Pancreas (tissue), 10 donors: ENCODE results near the gene LAIR1. TPM values are rescaled to one million over a fixed set of nuclear protein-coding genes. Genes with fewer than 3 reads are reported as not detected.
A peak's percentile ranks its signal among the peaks of the same experiment; 100 is the strongest.

Source experiments
- ATAC-seq, 4 donors: fragments of 200-7000 bp; cut with Tn5 transposase; one replicate each; pipeline versions ENCODE4 v1.8.0 to v1.9.1; 2020; ENCODE audit warnings: mild to moderate bottlenecking in 4 of 4, moderate library complexity in 4 of 4
- DNase-seq, 6 donors: peaks; one replicate each; pipeline ENCODE4 v3.0.0-alpha.2; 2020
- FAIRE-seq: peaks from 2 replicates; lab custom pipeline; 2012; peaks lifted over from hg19 to GRCh38; lab: Jason Lieb, UNC
- H3K27ac ChIP-seq, 4 donors: fragments of 200-600 bp; sonication (generic); 1 replicate in 3 of 4; 2 replicates in 1 of 4; pipeline versions ENCODE4 v1.5.0 to v1.8.0; 2020
- H3K27me3 ChIP-seq, 4 donors: fragments of 200-600 bp; one replicate each; pipeline ENCODE4 v1.8.0; 2021
- H3K36me3 ChIP-seq, 3 donors: fragments of 200-600 bp; sonication (generic) in 1 of 3; one replicate each; pipeline versions ENCODE4 v1.5.0 to v1.8.0; 2020 to 2021
- H3K4me1 ChIP-seq, 3 donors: fragments of 200-600 bp; one replicate each; pipeline ENCODE4 v1.8.0; 2021
- H3K4me3 ChIP-seq, 4 donors: fragments of 200-600 bp; sonication (generic) in 2 of 4; one replicate each; pipeline versions ENCODE4 v1.5.0 to v1.8.0; 2020 to 2021
- H3K9me3 ChIP-seq, 4 donors: fragments of 200-600 bp; one replicate each; pipeline ENCODE4 v1.8.0; 2021
- WGBS, 2 donors: extraction: QIAGEN DNeasy Blood & Tissue Kit; methylation state at CpG; one replicate each; pipeline ENCODE4 v1.1.7; 2013; 5-methylcytosine and 5-hydroxymethylcytosine counted together
- intact Hi-C, 3 donors: fragments of 100-400 bp; cut with DNase I; formaldehyde crosslinking; loops; one replicate each; pipeline versions ENCODE4 v1.11.1 to v1.14.2; 2022
- polyA plus RNA-seq, 2 donors: library from polyadenylated mRNA; stranded (reverse); fragments of 200-250 nt; gene quantifications; one replicate each; pipeline ENCODE4 v1.2.3, GENCODE V29; 2013
- total RNA-seq, 6 donors: library from RNA; stranded (reverse); fragmentation: NEBNext Ultra II Directional in 4 of 6; extraction: Animal tissue kit (Norgen Biotek cat#: 25700) in 4 of 6; gene quantifications; one replicate each; pipeline versions ENCODE4 v1.2.1 to v1.2.4, GENCODE V29; 2021 to 2023
- TF ChIP-seq, protein P1 (sequence below), 4 donors: fragments of 200-600 bp; sonication (generic) in 3 of 4; IDR thresholded peaks; one replicate each; pipeline versions ENCODE4 v1.5.0 to v1.8.0; 2021; ENCODE audit warnings: antibody characterized with exemption in 4 of 4
- donor health status: healthy with polysubstance abuse.
- donor health status: DM: no; HTN: no; CAD: no; lungs with moderate emphysema.
- donor health status: DM: no; HTN: no; CAD: no.
- donor health status: control.
- donor health status: control.
- donor health status: Bipolar disorder and iron deficiency.
- donor health status: DM: yes; HTN: yes; CAD: no.
- donor health status: DM: no; HTN: no; CAD: no.
- donor health status: DM: no; HTN: no; CAD: no.
- donor health status: DM: yes; HTN: yes; CAD: no.

LAIR1 gene
- total and polyA plus RNA-seq, 8 donors, result 0.69 to 33.1 (median 3.1) TPM

- WGBS, 2 donors, result 57 to 72% methylated on average over 1 of the region's 1 CpG
- Histone ChIP-seq H3K27me3 (peaks cover 0 to 5% (median 0%) of the 10 kb centered on the region in 4 donors), H3K4me3 (no peak overlapping the region), H3K36me3 (no peaks in the 10 kb centered on the region), H3K4me1 (no peaks in the 10 kb centered on the region), H3K27ac (no peak overlapping the region), H3K9me3 (no peaks in the 10 kb centered on the region)
- no peak for FAIRE-seq
- no peak for DNase-seq
- intact Hi-C loops, result no loop called here
- no peak for ATAC-seq
- TF ChIP-seq, protein P1, sequence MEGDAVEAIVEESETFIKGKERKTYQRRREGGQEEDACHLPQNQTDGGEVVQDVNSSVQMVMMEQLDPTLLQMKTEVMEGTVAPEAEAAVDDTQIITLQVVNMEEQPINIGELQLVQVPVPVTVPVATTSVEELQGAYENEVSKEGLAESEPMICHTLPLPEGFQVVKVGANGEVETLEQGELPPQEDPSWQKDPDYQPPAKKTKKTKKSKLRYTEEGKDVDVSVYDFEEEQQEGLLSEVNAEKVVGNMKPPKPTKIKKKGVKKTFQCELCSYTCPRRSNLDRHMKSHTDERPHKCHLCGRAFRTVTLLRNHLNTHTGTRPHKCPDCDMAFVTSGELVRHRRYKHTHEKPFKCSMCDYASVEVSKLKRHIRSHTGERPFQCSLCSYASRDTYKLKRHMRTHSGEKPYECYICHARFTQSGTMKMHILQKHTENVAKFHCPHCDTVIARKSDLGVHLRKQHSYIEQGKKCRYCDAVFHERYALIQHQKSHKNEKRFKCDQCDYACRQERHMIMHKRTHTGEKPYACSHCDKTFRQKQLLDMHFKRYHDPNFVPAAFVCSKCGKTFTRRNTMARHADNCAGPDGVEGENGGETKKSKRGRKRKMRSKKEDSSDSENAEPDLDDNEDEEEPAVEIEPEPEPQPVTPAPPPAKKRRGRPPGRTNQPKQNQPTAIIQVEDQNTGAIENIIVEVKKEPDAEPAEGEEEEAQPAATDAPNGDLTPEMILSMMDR (IDR thresholded peaks at IDR 0.05), result no peak
These were observed 59.6 kb downstream of the LAIR1 start for GRCh38 chr19:54305141-54305540.

DNA sequence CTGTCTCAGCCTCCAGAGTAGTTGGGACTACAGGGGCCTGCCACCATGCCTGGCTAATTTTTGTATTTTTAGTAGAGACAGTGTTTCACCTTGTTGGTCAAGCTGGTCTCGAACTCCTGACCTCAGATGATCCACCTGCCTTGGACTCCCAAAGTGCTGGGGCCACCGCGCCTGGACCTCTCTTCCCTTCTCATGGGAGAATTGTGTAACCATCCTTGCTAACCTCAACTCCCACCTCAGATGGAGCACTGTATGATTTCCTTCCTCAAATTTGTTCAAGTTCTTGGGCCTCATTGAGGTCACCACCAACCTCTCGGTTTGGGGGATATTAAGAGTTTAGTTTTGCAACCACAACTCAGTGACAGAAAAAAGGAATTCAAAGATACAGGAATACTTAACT lies 62.5 kb downstream of the LAIR1 start:
- intact Hi-C loops, result no loop called here
- Histone ChIP-seq H3K36me3 (no peaks in the 10 kb centered on the region), H3K9me3 (no peaks in the 10 kb centered on the region), H3K27ac (no peak overlapping the region), H3K4me3 (no peak overlapping the region), H3K27me3 (peaks cover 0 to 5% (median 0%) of the 10 kb centered on the region in 4 donors), H3K4me1 (no peaks in the 10 kb centered on the region)
- TF ChIP-seq, protein P1 (IDR thresholded peaks at IDR 0.05), result no peak
- FAIRE-seq (no peak), DNase-seq (no peak), ATAC-seq (peak in 1 of 4 donors; percentile 48)
- WGBS, 2 donors, result 51 to 63% methylated on average over 4 of the region's 4 CpGs

Other genes with a start within 250 kb of the LAIR1 start
- gene TFPT, start 249.3 kb downstream of the LAIR1 start, total RNA-seq, result 1 to 10 TPM; 3.8 to 8.8 (median 5.0) TPM
- gene TFPT, start 249.3 kb downstream of the LAIR1 start, polyA plus RNA-seq, result 10 to 100 TPM; 16.1 to 16.6 TPM
- gene PRPF31, start 249.2 kb downstream of the LAIR1 start, total RNA-seq, result 10 to 100 TPM; 14.4 to 27.2 (median 19.5) TPM
- gene PRPF31, start 249.2 kb downstream of the LAIR1 start, polyA plus RNA-seq, result 10 to 100 TPM; 45.0 to 47.1 TPM
- gene CNOT3, start 227.2 kb downstream of the LAIR1 start, total RNA-seq, result 10 to 100 TPM; 16.8 to 28.5 (median 21.3) TPM
- gene CNOT3, start 227.2 kb downstream of the LAIR1 start, polyA plus RNA-seq, result 10 to 100 TPM; 39.0 to 40.0 TPM
- gene LENG1, start 205.2 kb downstream of the LAIR1 start, total RNA-seq, result 1 to 10 TPM; 2.1 to 5.1 (median 4.4) TPM
- 1 to 10 TPM; 9.6 to 9.7 TPM for gene LENG1, start 205.2 kb downstream of the LAIR1 start, polyA plus RNA-seq
- 10 to 100 TPM; 51.8 to 66.5 (median 56.2) TPM for gene TMC4, start 191.8 kb downstream of the LAIR1 start, total RNA-seq
- gene TMC4, start 191.8 kb downstream of the LAIR1 start, polyA plus RNA-seq, result 10 to 100 TPM; 80.0 to 88.9 TPM
- 10 to 100 TPM; 18.8 to 47.2 (median 27.3) TPM for gene MBOAT7, start 175.4 kb downstream of the LAIR1 start, total RNA-seq
- gene MBOAT7, start 175.4 kb downstream of the LAIR1 start, polyA plus RNA-seq, result 10 to 100 TPM; 32.6 to 34.7 TPM
- gene TSEN34, start 173.6 kb downstream of the LAIR1 start, total RNA-seq, result 10 to 100 TPM; 16.8 to 24.7 (median 19.4) TPM
- 10 to 100 TPM; 19.5 to 33.3 TPM for gene TSEN34, start 173.6 kb downstream of the LAIR1 start, polyA plus RNA-seq
- gene RPS9, start 164.1 kb downstream of the LAIR1 start, total RNA-seq, result 1,000 to 10,000 TPM in 4 of 6 donors, 100 to 1,000 TPM in 2; 815 to 1,921 (median 1,191) TPM
- 1,000 to 10,000 TPM; 2,302 to 2,340 TPM for gene RPS9, start 164.1 kb downstream of the LAIR1 start, polyA plus RNA-seq
- 1 to 10 TPM in 3 of 6 donors, under 1 TPM in 3; 0.47 to 5.6 (median 1.6) TPM for gene LILRB3, start 141.9 kb downstream of the LAIR1 start, total RNA-seq
- 1 to 10 TPM; 1.3 to 2.4 TPM for gene LILRB3, start 141.9 kb downstream of the LAIR1 start, polyA plus RNA-seq
- 1 to 10 TPM in 2 of 6 donors, under 1 TPM in 4; 0.20 to 2.4 (median 0.62) TPM for gene LILRA6, start 122.1 kb downstream of the LAIR1 start, total RNA-seq
- gene LILRA6, start 122.1 kb downstream of the LAIR1 start, polyA plus RNA-seq, result under 1 TPM; 0.31 to 0.38 TPM
- 1 to 10 TPM in 3 of 6 donors, under 1 TPM in 3; 0.23 to 3.1 (median 1.1) TPM for gene LILRB5, start 107.7 kb downstream of the LAIR1 start, total RNA-seq
- gene LILRB5, start 107.7 kb downstream of the LAIR1 start, polyA plus RNA-seq, result 1 to 10 TPM in 1 of 2 donors, under 1 TPM in 1; 0.56 to 1.4 TPM
- gene LILRB2, start 83.8 kb downstream of the LAIR1 start, total RNA-seq, result 1 to 10 TPM in 3 of 6 donors, under 1 TPM in 3; 0.19 to 3.9 (median 1.2) TPM
- 1 to 10 TPM; 1.4 to 1.6 TPM for gene LILRB2, start 83.8 kb downstream of the LAIR1 start, polyA plus RNA-seq
- 1 to 10 TPM in 2 of 6 donors, under 1 TPM in 4; 0.20 to 1.7 (median 0.51) TPM for gene LILRA5, start 51.8 kb downstream of the LAIR1 start, total RNA-seq
- 1 to 10 TPM in 1 of 2 donors, under 1 TPM in 1; 0.34 to 1.1 TPM for gene LILRA5, start 51.8 kb downstream of the LAIR1 start, polyA plus RNA-seq
- 1 to 10 TPM in 1 of 6 donors, under 1 TPM in 1, not detected in 4; 0.24 to 2.4 TPM for gene LILRA4, start 25.8 kb downstream of the LAIR1 start, total RNA-seq
- gene LILRA4, start 25.8 kb downstream of the LAIR1 start, polyA plus RNA-seq, result not detected
- gene TTYH1, start 50.5 kb upstream of the LAIR1 start, total RNA-seq, result 10 to 100 TPM; 20.8 to 38.1 (median 24.6) TPM
- gene TTYH1, start 50.5 kb upstream of the LAIR1 start, polyA plus RNA-seq, result 10 to 100 TPM; 40.0 to 78.0 TPM
- gene LENG8, start 84.3 kb upstream of the LAIR1 start, total RNA-seq, result 100 to 1,000 TPM in 4 of 6 donors, 10 to 100 TPM in 2; 64.8 to 173 (median 129) TPM
- 100 to 1,000 TPM; 313 to 657 TPM for gene LENG8, start 84.3 kb upstream of the LAIR1 start, polyA plus RNA-seq
- 10 to 100 TPM in 5 of 6 donors, 1 to 10 TPM in 1; 8.6 to 23.4 (median 16.9) TPM for gene LENG9, start 98.8 kb upstream of the LAIR1 start, total RNA-seq
- gene LENG9, start 98.8 kb upstream of the LAIR1 start, polyA plus RNA-seq, result 10 to 100 TPM in 1 of 2 donors, 1 to 10 TPM in 1; 4.2 to 12.1 TPM
- 10 to 100 TPM in 4 of 6 donors, 1 to 10 TPM in 2; 8.2 to 48.0 (median 20.4) TPM for gene CDC42EP5, start 108.4 kb upstream of the LAIR1 start, total RNA-seq
- gene CDC42EP5, start 108.4 kb upstream of the LAIR1 start, polyA plus RNA-seq, result 10 to 100 TPM in 1 of 2 donors, 1 to 10 TPM in 1; 7.5 to 15.1 TPM
- not detected for gene LAIR2, start 137.9 kb upstream of the LAIR1 start, total RNA-seq
- gene LAIR2, start 137.9 kb upstream of the LAIR1 start, polyA plus RNA-seq, result not detected
- gene LILRA2, start 208.9 kb upstream of the LAIR1 start, total RNA-seq, result 1 to 10 TPM in 3 of 6 donors, under 1 TPM in 3; 0.19 to 4.2 (median 0.89) TPM
- under 1 TPM; 0.42 to 0.47 TPM for gene LILRA2, start 208.9 kb upstream of the LAIR1 start, polyA plus RNA-seq
- 1 to 10 TPM in 1 of 6 donors, under 1 TPM in 4, not detected in 1; 0.08 to 1.5 (median 0.69) TPM for gene LILRA1, start 228.7 kb upstream of the LAIR1 start, total RNA-seq
- under 1 TPM; 0.19 to 0.23 TPM for gene LILRA1, start 228.7 kb upstream of the LAIR1 start, polyA plus RNA-seq